Chondrocyte (in vitro differentiated cells): ENCODE measurements around the gene KRTAP10-7. TPM values are rescaled to one million over a fixed set of nuclear protein-coding genes. Genes with fewer than 3 reads are reported as not detected.
"Not testable (repeated sequence)": the region's sequence is repeated elsewhere in the genome, so short reads cannot be mapped to it uniquely, and the experiment has no call there.

Source experiments
- DNase-seq: peaks from one replicate; pipeline ENCODE4 v3.0.0; 2021; ENCODE audit warnings: mixed read lengths, low spot score
- H3K27ac Mint-ChIP-seq: one replicate; pipeline ENCODE4 v1.8.0; 2021; ENCODE audit warnings: mild to moderate bottlenecking, moderate library complexity, mixed read lengths; ENCODE audit not compliant: unreplicated experiment
- H3K27me3 Mint-ChIP-seq: 2 replicates; pipeline ENCODE4 v1.8.0; 2021; ENCODE audit warnings: low read depth, mixed read lengths
- H3K36me3 Mint-ChIP-seq: 2 replicates; pipeline ENCODE4 v1.8.0; 2021; ENCODE audit warnings: low read depth, mixed read lengths
- H3K4me1 Mint-ChIP-seq: 2 replicates; pipeline ENCODE4 v1.8.0; 2021; ENCODE audit warnings: low read depth, mild to moderate bottlenecking, mixed read lengths
- H3K4me3 Mint-ChIP-seq: one replicate; pipeline ENCODE4 v1.8.0; 2021; ENCODE audit warnings: mild to moderate bottlenecking, moderate library complexity, mixed read lengths; ENCODE audit not compliant: unreplicated experiment
- H3K9me3 Mint-ChIP-seq: 2 replicates; pipeline ENCODE4 v1.8.0; 2021; ENCODE audit warnings: low read depth, mixed read lengths
- CTCF ChIP-seq: fragments of 200-600 bp; sonication (generic); IDR thresholded peaks from 2 replicates; pipeline ENCODE4 v1.5.0; 2021; ENCODE audit warnings: antibody characterized with exemption, mild to moderate bottlenecking, moderate library complexity
- total RNA-seq: library from RNA; stranded (reverse); gene quantifications from 3 replicates; pipeline ENCODE4 v1.2.1, GENCODE V29; 2021

KRTAP10-7 gene
- total RNA-seq, 1 donor from 2014 or later = not detected

- no peak for TF ChIP-seq CTCF
- no peak for DNase-seq
- Mint-ChIP-seq H3K27ac (no peak overlapping the region), H3K9me3 (peaks cover 17% of the 10 kb centered on the region), H3K4me1 (peaks cover 6% of the 10 kb centered on the region), H3K27me3 (peaks cover 65% of the 10 kb centered on the region), H3K4me3 (no peak overlapping the region), H3K36me3 (no peaks in the 10 kb centered on the region)
Observed at GRCh38 chr21:44589586-44590305, 10.7 kb upstream of the KRTAP10-7 start.

GRCh38 chr21:44590311-44590721, 10.1 kb upstream of the KRTAP10-7 start:
- no peak for TF ChIP-seq CTCF
- peaks cover 65% of the 10 kb centered on the region for H3K27me3 Mint-ChIP-seq
- no peaks in the 10 kb centered on the region for H3K36me3 Mint-ChIP-seq
- H3K4me1 Mint-ChIP-seq = peaks cover 6% of the 10 kb centered on the region
- peaks cover 17% of the 10 kb centered on the region for H3K9me3 Mint-ChIP-seq
- no peak overlapping the region for H3K27ac Mint-ChIP-seq
- H3K4me3 Mint-ChIP-seq = no peak overlapping the region
- DNase-seq = no peak

GRCh38 chr21:44590897-44591800, 9.2 kb upstream of the KRTAP10-7 start:
- H3K27ac Mint-ChIP-seq, H3K4me3 Mint-ChIP-seq, H3K4me1 Mint-ChIP-seq, H3K36me3 Mint-ChIP-seq, DNase-seq: not testable (repeated sequence)
- Mint-ChIP-seq H3K27me3 (peaks cover 66% of the 10 kb centered on the region), H3K9me3 (peaks cover 13% of the 10 kb centered on the region)

- H3K4me1 Mint-ChIP-seq, H3K27ac Mint-ChIP-seq, H3K9me3 Mint-ChIP-seq, H3K36me3 Mint-ChIP-seq, DNase-seq, H3K4me3 Mint-ChIP-seq: not testable (repeated sequence)
- peaks cover 65% of the 10 kb centered on the region for H3K27me3 Mint-ChIP-seq
Observed at GRCh38 chr21:44591801-44592130, 8.6 kb upstream of the KRTAP10-7 start.

- no peak for DNase-seq
- no peak for TF ChIP-seq CTCF
- no peaks in the 10 kb centered on the region for H3K36me3 Mint-ChIP-seq
- peaks cover 63% of the 10 kb centered on the region for H3K27me3 Mint-ChIP-seq
- H3K27ac Mint-ChIP-seq = no peak within 1 kb of the TSS
- peaks cover 6% of the 10 kb centered on the region for H3K4me1 Mint-ChIP-seq
- H3K9me3 Mint-ChIP-seq = peaks cover 7% of the 10 kb centered on the region
- no peak within 1 kb of the TSS for H3K4me3 Mint-ChIP-seq
Observed at GRCh38 chr21:44592446-44593311, 7.7 kb upstream of the KRTAP10-7 start, which contains the start of gene KRTAP10-6. KRTAP10-6 (minus strand) TSS chr21:44592505; CDS start chr21:44592484, 21 bp downstream.
